Esophagus muscularis mucosa (tissue), 4 donors: ENCODE measurements around the gene TBKBP1.

Source experiments
- EP300 ChIP-seq: sonication (generic); formaldehyde crosslinking; IDR thresholded peaks from one replicate; pipeline ENCODE4 v1.6.1; 2017; ENCODE audit warnings: antibody characterized with exemption
- POLR2A ChIP-seq: fragments of 450-650 bp; IDR thresholded peaks from one replicate; pipeline ENCODE4 v1.6.1; 2017; ENCODE audit warnings: antibody characterized with exemption, moderate library complexity, mild to moderate bottlenecking, low read depth
- POLR2AphosphoS5 ChIP-seq, 2 donors: sonication (generic); formaldehyde crosslinking; IDR thresholded peaks; one replicate each; pipeline ENCODE4 v1.6.1; 2017; ENCODE audit warnings: antibody characterized with exemption in 2 of 2
- TF ChIP-seq, protein P1 (sequence below), 3 experiments: fragments of 200-600 bp in 2 of 3; fragments of 450-650 bp in 1 of 3; sonication (generic) in 2 of 3; IDR thresholded peaks; one replicate each; pipeline ENCODE4 v1.5.1; 2017 to 2019; ENCODE audit warnings: antibody characterized with exemption in 3 of 3, mild to moderate bottlenecking in 2 of 3, moderate library complexity in 1 of 3

DNA sequence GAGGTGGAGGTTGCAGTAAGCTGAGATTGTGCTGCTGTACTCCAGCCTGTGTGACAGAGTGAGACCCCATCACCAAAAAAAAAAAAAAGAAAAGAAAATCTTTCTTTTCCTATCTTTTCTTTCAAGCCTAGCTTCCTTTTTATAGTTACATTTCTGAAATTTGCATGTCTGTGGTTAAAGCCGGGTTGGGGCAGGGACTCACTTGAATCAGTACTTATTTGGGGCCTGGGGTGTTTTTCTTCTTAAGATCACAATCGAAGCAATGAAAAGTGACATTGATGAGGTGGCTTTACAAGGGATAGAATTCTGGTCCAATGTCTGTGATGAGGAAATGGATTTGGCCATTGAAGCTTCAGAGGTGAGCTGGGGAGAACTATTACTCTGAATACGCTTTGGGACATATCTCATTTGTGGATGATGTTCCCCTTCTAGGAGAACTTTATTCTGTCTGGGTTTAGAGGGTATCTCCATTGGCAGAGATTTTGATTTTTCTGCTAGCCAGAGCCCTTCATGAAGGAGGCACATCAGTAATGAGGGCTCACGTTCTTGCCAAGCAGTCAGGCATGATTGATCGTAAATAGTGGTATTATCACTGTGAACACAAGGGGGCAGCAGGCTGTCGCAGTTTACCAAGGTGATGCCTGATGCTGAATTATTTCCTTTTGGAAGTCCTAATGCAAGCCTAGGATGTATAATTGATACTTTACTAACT lies 29.9 kb upstream of the TBKBP1 start:
- TF ChIP-seq, protein P1, sequence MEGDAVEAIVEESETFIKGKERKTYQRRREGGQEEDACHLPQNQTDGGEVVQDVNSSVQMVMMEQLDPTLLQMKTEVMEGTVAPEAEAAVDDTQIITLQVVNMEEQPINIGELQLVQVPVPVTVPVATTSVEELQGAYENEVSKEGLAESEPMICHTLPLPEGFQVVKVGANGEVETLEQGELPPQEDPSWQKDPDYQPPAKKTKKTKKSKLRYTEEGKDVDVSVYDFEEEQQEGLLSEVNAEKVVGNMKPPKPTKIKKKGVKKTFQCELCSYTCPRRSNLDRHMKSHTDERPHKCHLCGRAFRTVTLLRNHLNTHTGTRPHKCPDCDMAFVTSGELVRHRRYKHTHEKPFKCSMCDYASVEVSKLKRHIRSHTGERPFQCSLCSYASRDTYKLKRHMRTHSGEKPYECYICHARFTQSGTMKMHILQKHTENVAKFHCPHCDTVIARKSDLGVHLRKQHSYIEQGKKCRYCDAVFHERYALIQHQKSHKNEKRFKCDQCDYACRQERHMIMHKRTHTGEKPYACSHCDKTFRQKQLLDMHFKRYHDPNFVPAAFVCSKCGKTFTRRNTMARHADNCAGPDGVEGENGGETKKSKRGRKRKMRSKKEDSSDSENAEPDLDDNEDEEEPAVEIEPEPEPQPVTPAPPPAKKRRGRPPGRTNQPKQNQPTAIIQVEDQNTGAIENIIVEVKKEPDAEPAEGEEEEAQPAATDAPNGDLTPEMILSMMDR (IDR thresholded peaks at IDR 0.05) = peak; percentile 58 to 74 (median 63)
- TF ChIP-seq POLR2AphosphoS5 (IDR thresholded peaks at IDR 0.05) = peak in 1 of 2 donors; percentile 15
- no peak for TF ChIP-seq POLR2A
- no peak for TF ChIP-seq EP300
